Right atrium auricular region (tissue), 2 donors: ENCODE measurements around the gene RNF125. TPM values are rescaled to one million over a fixed set of nuclear protein-coding genes. Genes with fewer than 3 reads are reported as not detected.
A peak's percentile ranks its signal among the peaks of the same experiment; 100 is the strongest.

Experiments used
- DNase-seq: peaks from one replicate; pipeline ENCODE4 v3.0.0-alpha.2; 2019; ENCODE audit warnings: low spot score
- H3K27ac ChIP-seq, 2 donors: fragments of 200-600 bp; sonication (generic); 1 replicate in 1 of 2; 2 replicates in 1 of 2; pipeline ENCODE4 v1.5.1; 2016 to 2019
- H3K27me3 ChIP-seq, 2 donors: fragments of 200-600 bp; sonication (generic); one replicate each; pipeline versions ENCODE4 v1.5.1 to v1.6.0; 2017 to 2019
- H3K36me3 ChIP-seq: fragments of 200-600 bp; sonication (generic); one replicate; pipeline ENCODE4 v1.5.1; 2016
- H3K4me1 ChIP-seq, 2 donors: fragments of 200-600 bp; sonication (generic); one replicate each; pipeline versions ENCODE4 v1.5.1 to v1.6.0; 2017 to 2019
- H3K4me3 ChIP-seq, 2 donors: fragments of 200-600 bp; sonication (generic); 1 replicate in 1 of 2; 2 replicates in 1 of 2; pipeline ENCODE4 v1.5.1; 2017 to 2019; ENCODE audit warnings: mild to moderate bottlenecking in 1 of 2, moderate library complexity in 1 of 2
- H3K9me3 ChIP-seq, 2 donors: fragments of 200-600 bp; sonication (generic); one replicate each; pipeline ENCODE4 v1.5.1; 2019
- total RNA-seq, 2 donors: library from RNA; depleted of rRNA; stranded (reverse); fragments of >200 nt; gene quantifications; one replicate each; pipeline ENCODE4 v1.1.0, GENCODE V29; 2016
- TF ChIP-seq, protein P1 (sequence below), 2 donors: fragments of 200-600 bp; sonication (generic); IDR thresholded peaks; one replicate each; pipeline ENCODE4 v1.5.1; 2019; ENCODE audit warnings: antibody characterized with exemption in 2 of 2

RNF125 gene
- 1 to 10 TPM; 1.7 to 5.6 TPM for total RNA-seq

DNA sequence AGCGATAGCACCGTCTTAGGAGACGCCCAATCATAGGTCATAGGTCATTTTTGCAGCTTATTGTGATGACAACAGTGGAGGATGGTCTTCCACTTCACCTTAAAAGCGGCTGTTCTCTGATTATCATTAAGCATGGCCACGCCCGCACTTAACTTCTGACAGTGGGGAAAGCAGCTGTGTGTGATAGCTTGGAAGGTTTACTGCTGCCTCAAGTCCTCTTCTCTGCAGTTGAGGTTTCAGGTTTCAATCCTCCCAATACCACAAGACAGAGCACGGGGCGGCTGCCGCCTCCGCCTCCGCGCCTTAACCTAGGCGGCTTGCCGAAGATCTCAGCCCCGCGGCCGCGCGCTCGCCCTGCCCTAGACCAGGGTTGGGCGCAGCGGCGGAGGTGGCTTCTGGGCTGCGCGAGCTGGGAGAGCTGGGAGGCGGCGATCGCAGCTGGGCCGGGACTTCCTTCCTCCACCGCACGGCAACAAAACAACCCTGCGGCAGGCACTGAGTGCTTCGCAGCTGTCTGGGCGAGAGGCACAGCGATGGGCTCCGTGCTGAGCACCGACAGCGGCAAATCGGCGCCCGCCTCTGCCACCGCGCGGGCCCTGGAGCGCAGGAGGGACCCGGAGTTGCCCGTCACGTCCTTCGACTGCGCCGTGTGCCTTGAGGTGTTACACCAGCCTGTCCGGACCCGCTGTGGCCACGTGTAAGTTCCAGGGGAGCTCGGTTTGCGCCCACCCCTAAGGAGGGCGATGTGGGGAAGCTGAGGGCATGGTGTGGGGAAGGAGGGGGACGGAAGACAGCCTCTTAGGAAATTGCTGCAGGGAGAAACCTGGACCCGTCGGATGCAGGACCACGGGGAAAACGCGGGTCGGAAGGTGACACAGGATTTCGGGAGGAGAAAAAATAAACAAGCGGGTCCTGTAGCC lies at the start of gene RNF125:
TSS of gene RNF125 (plus strand) at position 495 of the 920 bp plus-strand sequence. CDS start at position 534, 39 bp downstream.
- no peaks in the 10 kb centered on the region for H3K9me3 ChIP-seq
- TF ChIP-seq, protein P1, sequence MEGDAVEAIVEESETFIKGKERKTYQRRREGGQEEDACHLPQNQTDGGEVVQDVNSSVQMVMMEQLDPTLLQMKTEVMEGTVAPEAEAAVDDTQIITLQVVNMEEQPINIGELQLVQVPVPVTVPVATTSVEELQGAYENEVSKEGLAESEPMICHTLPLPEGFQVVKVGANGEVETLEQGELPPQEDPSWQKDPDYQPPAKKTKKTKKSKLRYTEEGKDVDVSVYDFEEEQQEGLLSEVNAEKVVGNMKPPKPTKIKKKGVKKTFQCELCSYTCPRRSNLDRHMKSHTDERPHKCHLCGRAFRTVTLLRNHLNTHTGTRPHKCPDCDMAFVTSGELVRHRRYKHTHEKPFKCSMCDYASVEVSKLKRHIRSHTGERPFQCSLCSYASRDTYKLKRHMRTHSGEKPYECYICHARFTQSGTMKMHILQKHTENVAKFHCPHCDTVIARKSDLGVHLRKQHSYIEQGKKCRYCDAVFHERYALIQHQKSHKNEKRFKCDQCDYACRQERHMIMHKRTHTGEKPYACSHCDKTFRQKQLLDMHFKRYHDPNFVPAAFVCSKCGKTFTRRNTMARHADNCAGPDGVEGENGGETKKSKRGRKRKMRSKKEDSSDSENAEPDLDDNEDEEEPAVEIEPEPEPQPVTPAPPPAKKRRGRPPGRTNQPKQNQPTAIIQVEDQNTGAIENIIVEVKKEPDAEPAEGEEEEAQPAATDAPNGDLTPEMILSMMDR (IDR thresholded peaks at IDR 0.05), result no peak
- peak within 1 kb of the TSS; percentile 38 to 66 for H3K4me3 ChIP-seq
- H3K4me1 ChIP-seq, result peaks cover 0 to 21% of the 10 kb centered on the region in 2 donors
- DNase-seq, result peak; percentile 68
- peak within 1 kb of the TSS; percentile 63 to 73 for H3K27ac ChIP-seq
- no peaks in the 10 kb centered on the region for H3K36me3 ChIP-seq
- H3K27me3 ChIP-seq, result no peaks in the 10 kb centered on the region

DNA sequence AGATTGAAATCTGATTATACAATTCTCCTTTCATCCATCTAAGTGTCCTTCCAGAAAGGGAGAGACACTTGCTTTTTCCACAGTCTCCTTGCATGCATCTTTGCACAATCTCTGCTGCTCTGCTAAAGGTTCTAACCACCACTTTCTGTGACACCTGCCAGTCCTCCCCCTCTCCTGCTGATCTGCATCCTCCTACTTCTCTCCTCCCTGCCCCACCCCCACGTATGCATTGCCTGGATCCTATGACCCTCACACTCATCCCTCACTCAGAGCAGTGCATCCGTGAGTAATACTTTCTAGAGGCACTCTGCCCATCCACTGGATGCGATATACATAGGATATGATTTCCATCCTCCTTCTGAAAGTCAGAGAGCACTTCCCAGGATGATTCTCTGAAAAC lies 48.0 kb upstream of the RNF125 start:
- peaks cover 0 to 15% of the 10 kb centered on the region in 2 donors for H3K9me3 ChIP-seq
- TF ChIP-seq, protein P1 (IDR thresholded peaks at IDR 0.05), result no peak
- no peaks in the 10 kb centered on the region for H3K4me1 ChIP-seq
- no peaks in the 10 kb centered on the region for H3K36me3 ChIP-seq
- no peak overlapping the region for H3K27ac ChIP-seq
- no peak for DNase-seq
- no peak overlapping the region for H3K4me3 ChIP-seq
- H3K27me3 ChIP-seq, result no peaks in the 10 kb centered on the region

DNA sequence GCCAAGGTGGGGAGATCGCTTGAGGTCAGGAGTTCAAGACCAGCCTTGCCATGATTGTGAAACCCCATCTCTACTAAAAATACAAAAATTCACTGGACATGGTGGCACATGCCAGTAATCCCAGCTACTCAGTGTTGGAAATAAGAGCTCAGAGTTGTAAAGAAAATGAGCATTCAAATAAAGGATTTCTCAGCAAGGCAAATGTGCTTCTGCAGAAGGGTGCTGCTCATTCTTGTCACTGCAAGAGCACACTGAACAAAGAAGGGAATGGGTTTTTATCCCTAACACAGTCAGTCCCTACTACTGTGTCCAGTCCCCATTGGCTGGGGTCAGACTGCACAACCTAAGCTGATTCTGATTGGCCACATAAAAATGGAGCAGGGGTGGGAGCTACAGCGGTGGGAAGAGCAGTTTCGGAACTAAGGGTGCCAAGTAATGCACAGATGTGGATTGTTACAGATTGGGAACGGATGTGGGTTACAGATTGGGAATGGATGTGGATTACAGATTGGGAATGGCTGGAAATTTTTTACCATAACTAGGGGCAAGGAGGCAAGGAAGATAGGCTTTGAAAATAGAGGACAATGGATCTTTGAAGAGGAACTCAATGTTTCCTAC lies 44.6 kb upstream of the RNF125 start:
- no peaks in the 10 kb centered on the region for H3K27me3 ChIP-seq
- no peak overlapping the region for H3K27ac ChIP-seq
- H3K4me1 ChIP-seq, result no peaks in the 10 kb centered on the region
- DNase-seq, result no peak
- TF ChIP-seq, protein P1 (IDR thresholded peaks at IDR 0.05), result no peak
- H3K9me3 ChIP-seq, result peaks cover 0 to 15% of the 10 kb centered on the region in 2 donors
- H3K4me3 ChIP-seq, result no peak overlapping the region
- no peaks in the 10 kb centered on the region for H3K36me3 ChIP-seq

DNA sequence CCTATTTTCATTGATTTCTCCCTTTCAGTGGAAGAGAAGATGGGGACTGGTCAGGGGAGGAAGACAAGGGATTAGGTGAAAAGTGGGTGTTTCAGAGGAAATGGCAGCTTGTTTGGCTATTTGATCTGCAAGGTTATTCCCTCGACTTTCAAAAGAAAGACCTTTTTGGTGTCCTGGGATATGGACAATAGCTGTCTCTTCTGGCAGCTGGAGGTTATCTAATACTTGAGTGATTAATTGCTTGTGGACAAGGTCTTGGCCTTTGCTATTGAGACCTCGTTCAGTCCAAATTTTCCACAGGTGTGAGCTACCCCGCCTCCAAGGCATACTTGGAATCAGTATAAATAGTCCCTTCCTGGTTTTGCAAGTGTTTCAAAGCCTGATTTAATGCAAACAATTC lies 42.4 kb upstream of the RNF125 start:
- Histone ChIP-seq H3K27me3 (no peaks in the 10 kb centered on the region), H3K4me3 (no peak overlapping the region), H3K4me1 (no peaks in the 10 kb centered on the region), H3K9me3 (peaks cover 0 to 15% of the 10 kb centered on the region in 2 donors), H3K36me3 (no peaks in the 10 kb centered on the region), H3K27ac (no peak overlapping the region)
- TF ChIP-seq, protein P1 (IDR thresholded peaks at IDR 0.05), result no peak
- DNase-seq, result no peak

DNA sequence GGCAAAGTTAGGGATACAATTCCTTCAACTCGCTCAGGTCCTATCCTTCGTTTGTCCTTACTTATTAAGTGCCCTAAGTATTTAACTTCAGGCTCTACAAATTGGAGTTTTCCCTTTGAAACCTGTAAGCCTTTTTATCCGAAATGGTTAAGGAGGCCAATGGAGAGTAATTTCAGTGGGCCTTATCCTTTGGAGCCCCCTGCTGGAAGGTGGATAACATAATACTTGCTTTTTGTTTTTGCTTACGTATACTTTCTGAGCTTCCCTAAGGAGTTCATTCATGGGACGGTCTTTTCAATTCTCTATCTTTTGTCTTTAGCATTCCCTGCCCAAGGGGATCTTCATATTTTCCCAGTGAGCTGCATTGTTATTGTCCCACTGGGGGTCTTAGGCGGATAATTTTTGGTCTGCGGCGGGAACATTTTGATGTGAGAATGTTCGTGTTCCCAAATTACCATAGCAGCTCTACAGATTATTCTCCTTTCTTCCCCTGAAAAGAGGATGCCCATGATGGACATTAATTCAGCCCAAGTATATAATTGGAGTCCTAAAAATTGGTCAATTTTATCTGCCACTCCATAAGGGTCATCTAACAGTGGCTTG lies 41.3 kb upstream of the RNF125 start:
- no peak overlapping the region for H3K27ac ChIP-seq
- DNase-seq, result no peak
- no peaks in the 10 kb centered on the region for H3K36me3 ChIP-seq
- TF ChIP-seq, protein P1 (IDR thresholded peaks at IDR 0.05), result peak; percentile 75 to 82
- no peaks in the 10 kb centered on the region for H3K27me3 ChIP-seq
- H3K9me3 ChIP-seq, result peaks cover 0 to 15% of the 10 kb centered on the region in 2 donors
- H3K4me3 ChIP-seq, result no peak overlapping the region
- H3K4me1 ChIP-seq, result no peaks in the 10 kb centered on the region
